ENCODE results near the gene CDS1.
"Not testable (repeated sequence)": the region's sequence is repeated elsewhere in the genome, so short reads cannot be mapped to it uniquely, and the experiment has no call there.

Gene CDS1

DNA sequence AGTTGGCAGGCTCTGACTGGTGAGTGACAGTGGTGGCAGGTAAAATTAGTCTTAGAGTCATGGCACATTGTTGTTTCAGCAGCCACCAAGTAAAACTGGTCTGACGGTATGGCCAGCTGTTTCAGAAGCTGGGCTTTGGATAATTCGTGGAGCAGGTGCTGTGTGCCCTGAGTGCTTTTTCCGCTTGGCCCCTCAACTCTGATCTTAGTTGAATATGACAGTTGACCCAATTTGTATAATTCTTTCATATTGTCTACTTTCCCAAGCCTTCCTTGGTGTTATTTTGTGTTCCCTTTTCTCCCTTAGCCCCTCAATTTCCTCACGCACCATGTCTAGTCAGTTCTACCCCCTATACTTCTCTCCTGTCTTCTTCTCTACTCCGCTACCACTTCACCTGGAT, 32.0 kb downstream of the CDS1 start:
- DNase-seq: no peak

DNA sequence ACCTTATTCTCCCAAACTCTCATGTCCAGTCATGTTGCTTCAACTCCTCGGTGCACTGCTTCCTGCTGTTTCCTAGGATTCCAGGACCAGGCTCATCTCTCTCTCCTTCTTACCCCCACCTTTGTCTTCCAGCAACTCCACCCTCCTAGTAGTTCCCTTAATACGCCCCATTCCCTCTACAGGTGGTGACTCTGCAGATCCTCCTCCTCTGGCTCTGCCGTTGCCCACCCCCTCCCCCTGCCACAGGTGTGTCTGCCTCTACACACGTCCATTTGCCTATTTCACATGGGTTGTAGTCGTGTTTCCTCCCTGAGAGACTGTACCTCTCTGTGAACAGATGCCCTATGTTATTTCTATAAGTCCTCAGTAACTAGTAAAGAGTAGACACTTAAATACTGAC, 32.4 kb downstream of the CDS1 start:
- DNase-seq: no peak

DNA sequence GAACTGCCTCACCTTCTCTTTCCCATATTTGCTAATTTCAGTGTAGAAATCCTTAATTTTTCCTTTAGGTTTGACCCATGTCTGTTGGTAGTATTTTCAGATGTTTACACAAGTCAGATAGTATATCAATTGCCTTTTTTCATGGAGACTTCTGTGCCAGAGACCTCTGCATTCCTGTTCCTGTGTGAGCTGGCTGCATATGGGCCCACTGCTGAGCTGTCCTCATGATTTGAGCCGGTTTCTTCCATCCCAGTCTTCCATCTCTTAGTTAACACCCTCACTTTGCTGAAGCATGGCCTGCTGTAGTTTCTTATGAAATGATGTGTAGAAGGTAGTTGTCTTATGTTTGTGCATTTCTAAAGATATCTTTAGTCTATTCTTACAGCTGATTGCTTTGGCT, 40.0 kb downstream of the CDS1 start:
- DNase-seq: no peak

DNA sequence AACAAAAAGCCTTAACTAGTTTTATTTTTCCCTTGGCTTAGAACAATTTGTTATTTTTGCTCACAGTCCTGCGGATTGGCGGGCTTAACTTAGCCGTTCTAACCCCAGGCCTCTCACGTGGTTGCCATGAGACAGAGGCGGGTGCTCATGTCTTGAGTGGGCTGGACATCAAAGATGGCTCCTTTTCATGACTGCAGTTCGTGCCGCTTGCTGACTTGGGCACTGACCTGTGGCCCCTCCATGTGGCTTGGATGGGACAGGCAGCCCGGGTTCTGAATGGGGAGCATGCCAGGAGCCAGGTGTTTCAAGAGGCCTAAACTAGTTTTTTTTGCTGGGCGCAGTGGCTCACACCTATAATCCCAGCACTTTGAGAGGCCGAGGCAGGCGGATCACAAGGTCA, 40.7 kb downstream of the CDS1 start:
- no peak for DNase-seq

DNA sequence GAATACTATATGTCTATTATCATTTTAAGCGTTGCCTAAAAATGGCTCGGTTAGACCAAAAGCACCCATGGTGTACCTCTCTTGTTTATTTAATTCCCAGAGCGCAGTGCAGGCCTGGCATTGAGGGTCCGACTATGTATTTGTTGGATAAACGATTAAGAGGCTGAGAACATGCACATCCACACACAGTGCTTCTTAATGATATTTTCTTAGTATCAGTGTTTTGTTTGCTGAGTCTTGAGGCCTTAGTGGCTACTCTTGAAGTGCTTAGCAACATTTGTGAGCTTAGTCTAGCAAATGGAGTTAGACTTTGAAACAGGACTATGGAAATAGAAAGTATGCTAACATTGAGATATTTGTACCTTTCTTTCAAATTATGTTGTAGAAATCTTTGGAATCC, 43.7 kb downstream of the CDS1 start:
- no peak for DNase-seq

DNA sequence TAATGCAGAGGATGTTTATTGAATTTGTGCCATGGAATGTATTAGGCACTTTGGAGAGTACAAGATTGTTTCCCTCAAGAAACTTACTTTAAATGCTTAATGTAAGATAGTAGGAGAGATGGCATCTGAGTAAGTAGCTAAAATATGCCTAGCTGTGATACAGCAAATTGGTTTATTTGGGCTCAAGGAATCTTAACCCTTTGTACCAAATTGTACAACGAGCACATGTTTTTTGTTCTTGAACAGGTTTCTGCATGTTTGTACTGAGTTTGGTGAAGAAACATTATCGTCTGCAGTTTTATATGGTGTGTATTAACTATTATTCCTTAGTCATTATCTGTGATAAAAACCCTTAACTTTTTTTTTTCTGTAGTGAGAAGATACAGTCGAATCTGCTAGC, 48.6 kb downstream of the CDS1 start:
- DNase-seq: no peak

DNA sequence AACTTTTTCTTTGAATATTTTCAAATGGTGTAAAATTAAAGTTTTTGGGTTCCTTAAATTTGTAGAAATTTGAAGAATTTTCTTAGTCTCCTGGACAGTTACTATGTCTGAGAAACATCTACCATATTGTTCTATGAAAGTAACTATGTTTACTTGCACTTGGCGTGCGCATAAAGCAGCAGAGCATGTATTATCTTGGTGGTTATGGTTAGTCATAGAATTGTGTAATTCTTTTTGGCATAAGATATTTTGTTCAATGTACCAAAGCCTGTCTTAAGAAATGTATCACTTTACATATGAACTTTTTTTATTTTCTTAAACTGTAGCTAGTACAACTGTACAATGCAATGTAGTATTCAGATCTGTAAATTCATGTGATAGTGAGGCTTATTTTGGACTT, 49.2 kb downstream of the CDS1 start:
- no peak for DNase-seq

DNA sequence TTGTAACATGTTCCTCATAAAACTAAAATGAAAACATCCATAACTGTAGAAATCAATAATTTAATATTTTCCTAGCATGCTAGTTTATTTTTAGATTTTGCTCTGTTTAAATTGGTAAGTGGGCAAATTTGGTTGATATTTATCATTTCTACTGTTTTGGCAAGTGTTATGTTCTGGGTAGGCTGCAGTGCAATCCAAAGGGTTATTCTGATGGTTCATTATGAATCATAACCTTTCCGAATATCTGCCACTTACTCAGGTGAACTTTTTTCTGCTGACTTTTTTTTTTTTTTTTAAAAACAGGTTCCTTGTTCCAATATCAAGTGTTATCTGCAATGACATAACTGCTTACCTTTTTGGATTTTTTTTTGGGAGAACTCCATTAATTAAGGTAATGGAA, 52.0 kb downstream of the CDS1 start:
- no peak for DNase-seq

DNA sequence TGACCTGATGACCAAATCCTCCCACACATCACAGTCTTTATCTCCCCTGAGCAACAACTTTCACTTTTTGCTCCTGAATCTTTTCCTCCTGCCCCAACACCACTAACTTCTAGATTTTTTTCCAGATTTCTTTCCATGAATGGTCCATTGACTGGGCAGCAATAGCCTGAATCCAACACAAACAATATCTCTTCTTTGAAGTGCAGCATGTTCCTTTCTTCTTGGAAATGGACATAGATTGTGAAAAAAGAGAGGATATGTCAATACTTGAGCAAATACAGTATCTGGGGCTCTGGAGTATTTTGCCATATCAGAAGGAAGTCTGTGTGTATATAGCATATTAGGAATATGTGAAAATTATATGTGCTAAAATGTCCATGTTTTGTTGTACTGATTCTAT, 55.2 kb downstream of the CDS1 start:
- DNase-seq: no peak

DNA sequence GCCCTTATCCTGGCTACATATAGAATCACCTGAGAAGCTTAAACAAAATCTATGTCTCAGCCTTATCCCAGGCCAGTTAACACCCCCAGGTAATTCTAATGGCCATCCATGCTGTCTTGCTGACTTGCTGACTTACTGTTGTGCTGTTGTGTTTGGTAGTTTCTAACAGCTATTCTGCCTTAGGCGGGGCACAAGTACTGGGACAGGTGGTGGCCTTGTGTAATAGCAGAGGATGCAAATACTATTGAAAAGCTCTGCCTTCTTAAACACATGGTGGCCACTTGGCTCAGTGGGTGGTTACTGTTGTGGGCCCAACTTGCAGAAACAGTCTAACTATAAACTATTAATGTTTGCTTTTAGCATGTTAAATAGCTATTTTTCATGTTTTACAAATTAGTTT, 56.2 kb downstream of the CDS1 start:
- DNase-seq: no peak

DNA sequence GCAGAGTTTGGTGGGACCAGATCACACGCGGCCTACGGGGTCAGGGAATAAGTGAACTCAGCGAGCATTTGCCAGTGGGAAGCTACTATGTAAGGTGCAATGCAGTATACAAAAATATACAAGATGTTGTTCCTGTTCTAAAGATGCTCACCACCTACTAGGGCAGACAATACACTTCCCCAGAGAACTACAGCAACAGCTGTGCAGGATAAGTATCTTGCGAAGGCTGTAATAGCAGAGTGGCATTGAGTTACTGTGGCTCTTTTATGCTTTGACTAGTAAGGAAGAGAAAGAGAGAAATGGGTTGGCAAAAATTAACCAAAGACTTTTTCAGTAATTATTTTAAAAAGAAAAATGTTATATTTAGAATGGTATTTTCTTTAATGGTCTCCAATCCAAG, 61.2 kb downstream of the CDS1 start:
- no peak for DNase-seq

DNA sequence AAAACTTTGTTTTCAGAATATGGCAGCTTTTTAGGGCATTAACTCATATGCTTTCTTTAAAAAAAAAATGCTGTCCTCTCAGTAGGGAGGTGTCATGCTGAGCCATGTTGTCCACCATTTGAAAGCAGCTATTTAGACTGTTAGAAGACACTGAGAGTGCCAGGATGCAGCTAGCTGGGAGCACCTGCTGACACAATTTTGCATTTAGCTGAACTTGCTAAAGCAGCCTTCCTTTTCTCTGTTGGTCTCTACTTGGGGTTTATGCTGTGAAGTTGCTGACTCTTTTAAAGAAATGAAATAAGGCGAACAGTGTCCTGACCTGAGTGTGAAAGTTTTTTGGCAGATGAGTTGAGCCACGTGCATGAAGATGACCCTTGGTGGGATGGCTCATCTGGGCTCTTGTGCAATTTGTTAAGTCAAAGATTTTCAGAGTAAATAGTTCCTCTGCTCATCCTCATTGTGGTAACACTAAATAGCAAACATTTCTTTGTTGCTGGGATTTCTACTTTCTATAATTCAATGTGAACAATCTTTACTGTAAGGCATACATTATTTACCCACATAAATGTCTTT, 64.5 kb downstream of the CDS1 start:
- DNase-seq: no peak

DNA sequence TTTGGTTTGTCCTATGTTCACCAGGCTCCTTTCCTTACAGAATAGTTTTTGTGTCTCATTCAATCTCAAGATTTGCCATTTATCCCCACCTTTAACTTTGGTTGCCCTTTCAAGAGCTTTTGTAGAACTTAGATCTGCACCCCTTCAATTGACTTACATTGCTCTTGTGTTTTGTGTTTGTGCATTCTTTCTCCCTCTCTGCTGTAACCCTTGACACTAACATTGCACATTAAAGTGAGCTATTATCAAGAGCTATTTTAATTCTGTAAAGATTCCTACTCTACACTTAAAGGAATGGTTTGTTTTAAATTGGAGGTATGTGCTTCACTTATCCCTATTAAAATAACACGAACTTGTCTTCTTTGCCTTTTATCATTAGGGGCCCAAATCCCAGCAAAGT, 65.3 kb downstream of the CDS1 start:
- DNase-seq: no peak

DNA sequence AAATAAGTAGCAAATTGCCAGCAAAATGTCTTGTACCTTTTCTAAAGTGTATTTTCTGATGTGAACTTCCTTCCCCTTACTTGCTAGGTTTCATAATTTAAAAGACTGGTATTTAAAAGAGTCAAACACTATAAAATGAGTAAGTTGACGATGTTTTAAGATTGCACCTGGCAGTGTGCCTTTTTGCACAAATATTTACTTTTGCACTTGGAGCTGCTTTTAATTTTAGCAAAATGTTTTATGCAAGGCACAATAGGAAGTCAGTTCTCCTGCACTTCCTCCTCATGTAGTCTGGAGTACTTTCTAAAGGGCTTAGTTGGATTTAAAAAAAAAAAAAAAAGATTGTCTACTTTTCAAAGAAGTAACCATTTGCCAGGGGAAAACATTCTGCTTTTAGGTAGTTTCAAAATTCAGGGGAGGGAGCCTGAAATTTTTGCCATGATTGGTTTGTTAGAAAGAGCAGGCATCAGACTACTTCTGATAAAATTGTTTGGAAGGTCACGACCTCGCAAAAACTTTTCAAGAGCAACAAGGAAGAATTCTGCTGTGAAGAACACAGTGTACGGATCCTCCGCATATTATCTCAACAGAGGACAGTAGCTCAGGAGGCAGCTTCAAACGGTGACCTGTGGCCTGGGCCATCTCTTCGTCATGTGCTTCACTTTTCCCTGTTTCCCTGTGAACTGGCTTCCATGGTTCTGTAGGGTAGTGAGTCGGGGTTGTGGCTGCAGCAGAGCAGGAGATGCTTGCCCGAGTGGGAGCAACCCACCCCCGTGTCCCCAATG, 66.1 kb downstream of the CDS1 start:
- DNase-seq: no peak

DNA sequence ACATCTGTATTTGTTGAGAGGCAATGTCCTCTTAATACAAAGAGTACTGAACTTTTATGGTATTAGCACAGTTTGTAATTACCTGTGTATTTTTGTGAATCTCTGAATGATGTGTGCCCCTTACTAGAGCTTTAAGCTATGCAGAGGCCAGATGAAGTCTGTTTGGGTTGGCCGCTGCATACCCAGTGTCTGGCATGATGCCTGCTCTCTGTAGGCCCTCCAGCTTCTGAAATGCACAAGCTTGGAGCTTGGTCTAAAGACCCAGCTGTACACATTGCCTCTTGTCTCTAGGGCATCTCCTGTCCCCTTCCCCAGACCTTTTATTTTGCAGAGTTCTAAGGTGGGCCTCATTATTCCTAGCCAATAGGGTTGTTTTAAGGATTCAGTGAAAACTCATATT, 68.6 kb downstream of the CDS1 start:
- no peak for DNase-seq

DNA sequence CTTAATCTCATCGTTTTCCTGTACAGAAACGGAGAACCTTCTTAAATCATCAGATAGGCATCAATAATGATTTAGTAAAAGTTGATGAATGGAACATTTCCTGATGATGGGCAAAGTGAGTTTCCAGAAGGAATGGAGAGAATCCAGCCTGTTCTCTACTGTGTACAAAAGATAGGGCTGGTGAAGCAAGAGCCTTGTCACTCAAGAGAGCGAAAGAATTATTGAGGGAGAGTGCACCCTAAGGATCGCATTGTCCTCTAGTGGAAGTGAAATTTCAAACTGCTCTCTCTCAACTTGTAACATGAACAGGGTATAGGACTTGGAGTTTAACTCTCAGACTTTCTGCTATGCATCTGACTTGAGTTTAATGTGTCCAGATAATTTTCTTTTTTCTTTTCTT, 69.6 kb downstream of the CDS1 start:
- DNase-seq: no peak

DNA sequence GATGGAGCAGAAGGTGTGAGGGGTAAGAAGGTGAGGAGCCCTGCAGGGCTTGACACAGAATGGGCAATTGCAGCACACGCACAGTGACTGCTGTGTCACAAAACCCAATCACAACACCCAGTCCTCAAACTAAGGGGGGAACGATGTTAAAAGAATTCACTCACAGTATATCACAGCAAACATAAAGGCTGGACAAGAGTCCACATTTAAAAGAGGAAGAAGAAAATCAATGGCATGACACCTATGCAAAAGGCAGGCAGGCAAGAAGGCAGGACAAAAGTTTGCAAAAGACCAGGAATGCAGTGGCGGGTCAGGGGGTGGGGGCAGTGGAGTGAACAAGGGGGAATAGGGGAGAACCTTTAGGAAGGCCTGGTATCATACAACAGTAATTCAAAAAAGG, 77.7 kb downstream of the CDS1 start:
- DNase-seq: no peak

DNA sequence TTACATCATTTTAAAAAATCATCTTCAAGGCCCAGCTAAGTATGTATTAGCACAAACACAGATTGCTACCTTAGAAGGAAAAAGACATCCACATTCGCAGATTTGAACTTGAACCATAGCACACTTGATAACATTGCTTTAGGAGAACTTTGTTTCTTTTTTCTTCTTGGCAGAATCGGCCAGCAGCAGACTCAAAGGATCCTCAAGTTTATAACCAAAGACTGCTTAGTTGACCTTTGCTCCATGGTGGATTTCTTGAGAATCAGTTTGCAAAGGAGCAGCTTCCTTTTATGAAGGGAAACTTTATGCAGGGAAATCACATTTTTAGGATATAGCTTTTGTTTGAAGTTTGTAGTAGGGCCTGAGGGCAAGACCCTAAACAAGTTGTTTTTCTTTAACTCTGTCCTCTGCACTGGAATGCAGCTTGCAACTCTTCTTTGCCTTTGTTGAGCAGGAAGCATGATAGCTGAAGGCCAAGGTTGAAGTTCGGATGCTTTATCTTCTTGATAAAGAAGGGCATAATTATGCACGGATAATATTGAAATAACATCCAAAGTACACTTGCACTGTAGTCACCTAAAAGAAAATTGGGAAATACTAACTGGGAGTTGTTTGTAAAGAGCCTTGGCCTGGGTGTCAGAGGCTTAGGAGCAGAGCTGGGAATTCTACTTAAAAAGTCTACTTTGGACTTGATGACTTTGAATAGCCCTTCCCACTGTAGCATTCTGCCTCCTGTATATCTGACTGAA, 78.4 kb downstream of the CDS1 start:
- DNase-seq: no peak

DNA sequence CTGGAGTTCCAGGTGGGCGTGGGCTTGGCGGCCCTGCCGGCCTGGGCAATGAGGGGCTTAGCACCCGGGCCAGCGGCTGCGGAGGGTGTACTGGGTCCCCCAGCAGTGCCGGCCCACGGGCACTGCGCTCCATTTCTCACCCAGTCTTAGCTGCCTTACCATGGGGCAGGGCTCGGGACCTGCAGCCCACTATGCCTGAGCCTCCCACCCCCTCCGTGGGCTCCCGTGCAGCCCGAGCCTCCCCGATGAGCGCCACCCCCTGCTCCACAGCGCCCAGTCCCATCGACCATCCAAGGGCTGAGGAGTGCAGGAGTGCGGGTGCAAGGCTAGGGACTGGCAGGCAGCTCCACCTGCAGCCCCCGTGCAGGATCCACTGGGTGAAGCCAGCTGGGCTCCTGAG, 81.8 kb downstream of the CDS1 start:
- DNase-seq: not testable (repeated sequence)

DNA sequence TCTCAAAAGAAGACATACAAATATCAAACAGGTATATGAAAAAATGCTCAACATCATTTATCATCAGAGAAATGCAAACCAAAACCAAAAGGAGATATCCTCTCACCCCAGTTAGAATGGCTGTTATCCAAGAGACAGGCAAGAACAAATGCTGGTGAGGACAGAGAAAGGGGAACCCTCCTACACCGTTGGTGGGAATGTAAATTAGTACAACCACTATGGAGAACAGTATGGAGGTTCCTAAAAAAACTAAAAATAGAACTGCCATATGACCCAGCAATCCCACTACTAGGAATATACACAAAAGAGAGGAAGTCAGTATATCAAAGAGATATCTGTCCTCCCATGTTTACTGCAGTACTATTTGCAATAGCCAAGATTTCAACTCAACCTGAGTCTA, 83.5 kb downstream of the CDS1 start:
- no peak for DNase-seq

DNA sequence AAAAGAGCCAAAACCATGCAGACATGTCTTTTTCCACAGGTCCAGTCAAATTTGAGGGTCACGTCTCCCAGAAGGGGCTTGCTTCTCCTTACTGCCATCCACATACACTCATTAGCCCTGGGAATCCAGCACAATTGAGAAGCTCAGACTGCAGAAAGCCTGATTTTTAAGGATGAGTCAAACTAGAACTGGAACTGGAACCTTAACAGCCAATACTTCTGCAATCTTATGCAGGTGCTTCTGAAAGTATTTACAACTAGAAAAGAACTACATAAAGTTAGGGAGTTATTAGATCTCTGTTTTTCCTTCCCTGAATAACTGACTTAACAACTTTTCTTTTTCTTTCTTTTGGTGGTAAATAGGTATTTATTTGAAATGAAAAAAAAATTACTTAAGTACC, 86.3 kb downstream of the CDS1 start:
- no peak for DNase-seq

DNA sequence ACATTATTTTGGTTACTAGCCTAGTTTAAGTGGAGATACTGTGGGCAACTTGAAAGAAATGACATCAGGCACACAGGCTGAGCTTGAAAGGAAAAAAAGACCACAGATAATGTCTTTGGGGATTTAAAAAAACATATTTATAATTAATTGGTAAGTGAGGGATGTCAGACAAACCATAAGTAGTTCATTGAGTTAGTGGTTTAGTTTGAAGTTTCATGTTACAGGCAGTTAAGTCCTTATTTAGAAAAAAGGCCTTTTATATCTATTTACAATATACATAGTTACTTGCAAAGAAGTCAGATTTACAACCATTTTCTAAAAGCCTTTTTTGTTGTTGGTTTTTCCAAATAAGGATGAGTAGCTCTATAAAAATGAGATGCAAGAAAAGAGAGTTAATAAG, 89.2 kb downstream of the CDS1 start:
- no peak for DNase-seq

DNA sequence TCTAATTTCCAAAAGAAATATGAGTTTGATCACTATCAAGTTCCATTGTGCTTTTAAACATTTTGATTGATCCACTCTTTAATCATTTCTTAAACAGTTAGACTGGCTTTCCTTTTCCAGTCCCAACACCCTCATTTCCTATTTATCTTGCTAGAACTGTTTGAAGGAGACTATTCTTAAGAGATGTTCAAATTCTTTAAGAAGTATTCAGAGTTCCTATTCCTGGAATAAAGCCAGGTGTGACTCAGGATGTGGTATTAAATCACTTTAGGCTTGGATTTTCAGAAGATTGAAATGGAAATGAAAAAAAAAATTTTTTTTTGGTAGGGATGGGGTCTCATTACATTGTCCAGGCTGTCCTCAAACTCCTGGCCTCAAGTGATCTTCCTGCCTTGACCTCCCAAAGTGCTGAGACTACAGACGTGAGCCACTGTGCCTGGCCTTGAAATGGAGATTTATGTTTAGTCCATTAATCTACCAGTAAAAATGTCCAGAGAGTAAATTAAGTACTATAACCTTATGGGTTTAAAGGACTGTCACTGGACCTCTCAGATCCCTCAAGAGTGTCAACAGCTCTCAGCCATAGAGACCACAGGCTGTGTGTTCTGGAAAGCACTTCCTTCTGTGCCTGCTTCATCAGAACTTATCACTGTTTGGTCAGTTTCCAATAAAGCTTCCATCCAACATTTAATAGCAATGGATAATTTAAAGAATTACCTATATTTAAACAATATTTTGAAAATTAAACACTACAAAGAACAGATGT, 90.7 kb downstream of the CDS1 start:
- DNase-seq: no peak

DNA sequence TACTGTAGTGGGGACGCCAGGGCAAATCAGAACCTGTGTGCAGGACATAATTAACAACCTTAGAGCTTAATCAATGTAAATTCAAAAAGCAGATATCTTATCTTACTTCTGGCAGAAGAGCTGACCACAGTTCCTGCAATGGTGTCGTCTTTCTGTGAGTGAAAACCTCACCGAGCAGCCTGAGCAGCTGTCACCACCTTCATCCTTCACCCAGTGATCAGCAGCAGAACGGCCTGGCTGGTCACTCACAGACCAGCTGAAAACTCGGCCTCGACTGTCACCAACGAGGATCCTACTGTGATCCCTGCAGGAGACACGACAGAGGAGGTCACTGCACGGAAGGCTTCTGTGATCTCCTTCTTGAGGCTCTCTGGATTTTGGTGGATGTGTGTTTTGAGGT, 94.2 kb downstream of the CDS1 start:
- no peak for DNase-seq

Data from NCI-H1436 (cell line).